HepG2 (cell line): ENCODE results near the gene RETREG2. TPM values are rescaled to one million over a fixed set of nuclear protein-coding genes. Genes with fewer than 3 reads are reported as not detected.

ENCODE experiments used
- BRF2 ChIP-seq: sonication (generic); formaldehyde crosslinking; IDR thresholded peaks from 2 replicates; pipeline ENCODE4 v1.8.1; 2022; ENCODE audit warnings: mild to moderate bottlenecking, missing genetic modification reagents
- DMAP1 ChIP-seq: IDR thresholded peaks from 2 replicates; pipeline ENCODE4 v1.6.1; 2016
- ERF ChIP-seq: IDR thresholded peaks from 2 replicates; pipeline ENCODE4 v1.6.1; 2018; ENCODE audit warnings: missing biosample characterization, missing genetic modification reagents
- HCFC1 ChIP-seq: fragments of 150-350 bp; IDR thresholded peaks from 2 replicates; pipeline ENCODE4 v1.6.1; 2014; ENCODE audit warnings: low read depth, low read length
- HIC2 ChIP-seq: sonication (generic); formaldehyde crosslinking; IDR thresholded peaks from 2 replicates; pipeline ENCODE4 v1.9.0; 2022; ENCODE audit warnings: low read depth, missing genetic modification reagents
- MNT ChIP-seq: fragments of 450-650 bp; IDR thresholded peaks from 2 replicates; pipeline ENCODE4 v1.6.1; 2016
- NRL ChIP-seq: sonication (generic); formaldehyde crosslinking; IDR thresholded peaks from 2 replicates; pipeline ENCODE4 v1.5.0; 2020; ENCODE audit warnings: missing genetic modification reagents, mild to moderate bottlenecking, moderate library complexity, borderline replicate concordance
- PRDM10 ChIP-seq: sonication (generic); formaldehyde crosslinking; IDR thresholded peaks from 2 replicates; pipeline ENCODE4 v1.4.0; 2020; ENCODE audit warnings: low read depth, missing genetic modification reagents
- TFAP4 ChIP-seq: sonication (generic); IDR thresholded peaks from 2 replicates; pipeline ENCODE4 v1.6.1; 2016; ENCODE audit warnings: low read depth, borderline replicate concordance
- ZC3H4 ChIP-seq: sonication (generic); formaldehyde crosslinking; IDR thresholded peaks from 2 replicates; pipeline ENCODE4 v1.4.0; 2020; ENCODE audit warnings: missing genetic modification reagents, borderline replicate concordance
- ZNF232 ChIP-seq: sonication (generic); formaldehyde crosslinking; IDR thresholded peaks from 2 replicates; pipeline ENCODE4 v1.4.0; 2020; ENCODE audit warnings: missing genetic modification reagents, borderline replicate concordance
- ZNF687 ChIP-seq: sonication (generic); formaldehyde crosslinking; IDR thresholded peaks from 2 replicates; pipeline ENCODE4 v1.5.1; 2020; ENCODE audit warnings: mild to moderate bottlenecking, missing genetic modification reagents, moderate library complexity
- ZNF891 ChIP-seq: sonication (generic); formaldehyde crosslinking; IDR thresholded peaks from 2 replicates; pipeline ENCODE4 v1.5.0; 2020; ENCODE audit warnings: mild to moderate bottlenecking, missing genetic modification reagents
- polyA plus RNA-seq, 8 experiments: library from polyadenylated mRNA; depleted of rRNA in 3 of 8; stranded (reverse) in 7 of 8; unstranded in 1 of 8; fragments of >200 nt; fragmentation: Illumina TruSeq in 4 of 8; extraction: Trizol in 4 of 8; gene quantifications; 2 replicates each; pipeline versions ENCODE4 v1.2.1 to v1.2.3, GENCODE V29; 2011 to 2016; ENCODE audit warnings: low read depth in 4 of 8, missing spikeins in 1 of 8, mixed read lengths in 1 of 8; ENCODE audit not compliant: insufficient read depth in 1 of 8
- total RNA-seq, 5 experiments: library from RNA; depleted of rRNA; stranded (reverse); fragments of >200 nt; fragmentation: Illumina TruSeq; extraction: Trizol; gene quantifications; 2 replicates each; pipeline ENCODE4 v1.2.3, GENCODE V29; 2016; ENCODE audit warnings: low read depth in 1 of 5

The RETREG2 gene
- total and polyA plus RNA-seq, 2 of the 13 experiments (the other 11 are each of a cell fraction or from before 2014, with no cell fraction given) = 86.0 to 134 TPM

GRCh38 chr2:219209236-219210195 lies 31.4 kb downstream of the RETREG2 start (continued):
- TF ChIP-seq PRDM10 (CRISPR knock-in tag) = no peak
- no peak for TF ChIP-seq ERF (CRISPR knock-in tag)
- peak; percentile 66 for TF ChIP-seq ZNF687 (CRISPR knock-in tag)
- TF ChIP-seq ZNF891 (CRISPR knock-in tag) = peak; percentile 50; the same call in 1 of the 2 replicates
- TF ChIP-seq NRL = 0 out of 2 replicates have a peak, but pooled peaks have one; percentile 64
- TF ChIP-seq HIC2 (CRISPR knock-in tag) = no peak
- TF ChIP-seq HCFC1 = no peak
- no peak for TF ChIP-seq TFAP4
- no peak for TF ChIP-seq DMAP1
- TF ChIP-seq ZC3H4 (CRISPR knock-in tag) = no peak
- no peak for TF ChIP-seq MNT
- no peak for TF ChIP-seq BRF2 (CRISPR knock-in tag)
- TF ChIP-seq ZNF232 (CRISPR knock-in tag) = no peak
